G401 (cell line): Measurements from ENCODE around the gene ATF7IP. TPM values are rescaled to one million over a fixed set of nuclear protein-coding genes. Genes with fewer than 3 reads are reported as not detected.
A peak's percentile ranks its signal among the peaks of the same experiment; 100 is the strongest.
"Not testable (repeated sequence)": the region's sequence is repeated elsewhere in the genome, so short reads cannot be mapped to it uniquely, and the experiment has no call there.

ENCODE experiments used
- DNase-seq: peaks from one replicate; pipeline ENCODE4 v3.0.0-alpha.2; 2015; ENCODE audit warnings: low spot score
- in situ Hi-C: cut with HindIII; loops from 2 replicates; pipeline ENCODE4 v1.10.0; 2016; ENCODE audit warnings: low sequenced_read_pairs, mixed read lengths
- total RNA-seq: library from RNA; depleted of rRNA; stranded (reverse); fragments of >200 nt; shearing (Covaris generic); gene quantifications from 2 replicates; pipeline ENCODE4 v1.2.3, GENCODE V29; 2014; rRNA removed

Gene ATF7IP, protein sequence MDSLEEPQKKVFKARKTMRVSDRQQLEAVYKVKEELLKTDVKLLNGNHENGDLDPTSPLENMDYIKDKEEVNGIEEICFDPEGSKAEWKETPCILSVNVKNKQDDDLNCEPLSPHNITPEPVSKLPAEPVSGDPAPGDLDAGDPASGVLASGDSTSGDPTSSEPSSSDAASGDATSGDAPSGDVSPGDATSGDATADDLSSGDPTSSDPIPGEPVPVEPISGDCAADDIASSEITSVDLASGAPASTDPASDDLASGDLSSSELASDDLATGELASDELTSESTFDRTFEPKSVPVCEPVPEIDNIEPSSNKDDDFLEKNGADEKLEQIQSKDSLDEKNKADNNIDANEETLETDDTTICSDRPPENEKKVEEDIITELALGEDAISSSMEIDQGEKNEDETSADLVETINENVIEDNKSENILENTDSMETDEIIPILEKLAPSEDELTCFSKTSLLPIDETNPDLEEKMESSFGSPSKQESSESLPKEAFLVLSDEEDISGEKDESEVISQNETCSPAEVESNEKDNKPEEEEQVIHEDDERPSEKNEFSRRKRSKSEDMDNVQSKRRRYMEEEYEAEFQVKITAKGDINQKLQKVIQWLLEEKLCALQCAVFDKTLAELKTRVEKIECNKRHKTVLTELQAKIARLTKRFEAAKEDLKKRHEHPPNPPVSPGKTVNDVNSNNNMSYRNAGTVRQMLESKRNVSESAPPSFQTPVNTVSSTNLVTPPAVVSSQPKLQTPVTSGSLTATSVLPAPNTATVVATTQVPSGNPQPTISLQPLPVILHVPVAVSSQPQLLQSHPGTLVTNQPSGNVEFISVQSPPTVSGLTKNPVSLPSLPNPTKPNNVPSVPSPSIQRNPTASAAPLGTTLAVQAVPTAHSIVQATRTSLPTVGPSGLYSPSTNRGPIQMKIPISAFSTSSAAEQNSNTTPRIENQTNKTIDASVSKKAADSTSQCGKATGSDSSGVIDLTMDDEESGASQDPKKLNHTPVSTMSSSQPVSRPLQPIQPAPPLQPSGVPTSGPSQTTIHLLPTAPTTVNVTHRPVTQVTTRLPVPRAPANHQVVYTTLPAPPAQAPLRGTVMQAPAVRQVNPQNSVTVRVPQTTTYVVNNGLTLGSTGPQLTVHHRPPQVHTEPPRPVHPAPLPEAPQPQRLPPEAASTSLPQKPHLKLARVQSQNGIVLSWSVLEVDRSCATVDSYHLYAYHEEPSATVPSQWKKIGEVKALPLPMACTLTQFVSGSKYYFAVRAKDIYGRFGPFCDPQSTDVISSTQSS
- 34.2 and 50.9 TPM in 2 replicates for total RNA-seq

GRCh38 chr12:14365294-14366208, at the start of gene ATF7IP:
Gene ATF7IP (plus strand): TSS chr12:14365682. CDS start chr12:14423916, 58,234 bp downstream.
- in situ Hi-C loops: no loop called here
- peak; percentile 99 for DNase-seq

GRCh38 chr12:14317362-14318146, 47.9 kb upstream of the ATF7IP start:
- DNase-seq: no peak
- in situ Hi-C loops: no loop called here

DNA sequence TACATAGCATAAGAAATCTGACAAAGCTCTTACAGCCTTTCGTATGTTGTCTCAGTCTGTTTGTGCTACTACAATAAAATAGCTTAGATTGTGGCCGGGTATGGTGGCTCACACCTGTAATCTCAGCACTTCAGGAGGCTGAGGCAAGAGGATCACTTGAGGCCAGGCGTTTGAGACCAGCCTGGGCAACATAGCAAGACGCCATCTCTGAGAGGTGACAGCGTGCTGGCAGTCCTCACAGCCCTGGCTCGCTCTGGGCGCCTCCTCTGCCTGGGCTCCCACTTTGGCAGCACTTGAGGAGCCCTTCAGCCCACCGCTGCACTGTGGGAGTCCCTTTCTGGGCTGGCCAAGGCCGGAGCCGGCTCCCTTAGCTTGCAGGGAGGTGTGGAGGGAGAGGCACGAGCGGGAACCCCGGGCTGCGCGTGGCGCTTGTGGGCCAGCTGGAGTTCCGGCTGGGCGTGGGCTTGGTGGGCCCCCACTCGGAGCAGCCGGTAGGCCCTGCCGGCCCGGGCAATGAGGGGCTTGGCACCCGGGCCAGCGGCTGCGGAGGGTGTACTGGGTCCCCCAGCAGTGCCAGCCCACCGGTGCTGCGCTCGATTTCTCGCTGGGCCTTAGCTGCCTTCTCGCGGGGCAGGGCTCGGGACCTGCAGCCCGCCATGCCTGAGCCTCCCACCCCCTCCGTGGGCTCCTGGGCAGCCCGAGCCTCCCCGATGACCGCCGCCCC, 45.6 kb upstream of the ATF7IP start:
- DNase-seq, in situ Hi-C loops: not testable (repeated sequence)

GRCh38 chr12:14322403-14322802, 43.1 kb upstream of the ATF7IP start:
- no peak for DNase-seq
- in situ Hi-C loops: no loop called here

DNA sequence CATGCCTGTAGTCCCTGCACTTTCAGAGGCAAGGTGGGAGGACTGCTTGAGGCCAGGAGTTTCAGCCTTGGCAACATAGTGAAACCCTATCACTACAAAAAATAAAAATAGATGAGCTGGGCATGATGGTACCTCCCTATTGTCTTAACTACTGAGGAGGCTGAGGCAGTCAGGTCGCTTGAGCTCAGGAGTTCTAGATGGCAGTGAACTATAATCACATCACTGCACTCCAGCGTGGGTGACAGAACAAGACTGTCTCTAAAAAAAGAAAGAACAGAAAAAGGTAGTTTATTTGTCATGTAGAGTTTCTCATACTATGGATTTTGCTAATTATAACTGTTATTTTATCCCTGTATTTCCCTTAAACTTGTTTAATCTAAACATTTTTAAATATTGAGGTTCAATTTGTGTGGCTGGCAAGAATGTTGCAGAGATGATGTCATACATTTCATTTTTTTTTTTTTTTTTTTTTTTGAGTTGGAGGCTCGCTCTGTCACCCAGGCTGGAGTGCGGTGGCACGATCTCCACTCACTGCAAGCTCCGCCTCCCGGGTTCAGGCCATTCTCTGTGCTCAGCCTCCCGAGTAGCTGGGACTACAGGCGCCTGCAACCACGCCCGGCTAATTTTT, 39.7 kb upstream of the ATF7IP start:
- DNase-seq: no peak
- in situ Hi-C loops: no loop called here

- no peak for DNase-seq
- in situ Hi-C loops: no loop called here
Measured at GRCh38 chr12:14326699-14327098, 38.8 kb upstream of the ATF7IP start.

DNA sequence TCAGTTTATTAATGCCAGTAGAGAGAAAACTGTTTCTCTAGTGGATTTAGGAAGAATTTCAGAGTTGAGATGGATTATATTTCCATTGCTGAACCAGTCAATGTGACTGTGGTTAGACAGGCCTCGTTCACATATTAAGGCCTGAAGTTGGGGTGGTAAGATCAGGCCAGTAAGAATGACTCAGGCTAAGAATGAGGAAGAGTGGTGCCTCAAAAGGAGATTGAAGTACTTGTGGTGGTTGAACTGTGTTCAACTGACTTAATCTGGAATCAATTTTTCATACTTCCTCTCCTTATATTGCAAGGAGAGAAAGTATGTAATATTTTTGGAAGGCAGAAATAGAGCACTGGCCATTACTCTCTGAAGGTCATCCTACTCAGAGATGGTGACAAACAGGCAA, 37.8 kb upstream of the ATF7IP start:
- no peak for DNase-seq
- in situ Hi-C loops: no loop called here

DNA sequence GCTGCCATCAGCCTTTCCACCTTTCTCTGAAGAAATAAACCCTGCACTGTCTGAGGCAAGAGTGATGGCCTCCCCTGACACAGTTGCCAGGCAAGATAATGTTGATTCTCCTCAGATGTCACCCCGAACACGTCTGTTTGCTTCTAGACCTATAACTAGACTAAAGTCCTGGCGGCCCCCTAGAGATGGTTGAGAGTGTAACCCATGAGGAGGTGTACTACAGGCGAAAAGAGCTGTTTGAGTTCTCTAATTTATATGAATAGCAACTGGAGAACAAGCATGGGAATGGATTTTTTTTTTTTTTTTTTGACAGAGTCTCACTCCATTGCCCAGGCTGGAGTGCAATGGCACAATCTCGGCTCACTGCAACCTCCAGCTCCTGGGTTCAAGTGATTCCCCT, 33.0 kb upstream of the ATF7IP start:
- no peak for DNase-seq
- in situ Hi-C loops: no loop called here

DNA sequence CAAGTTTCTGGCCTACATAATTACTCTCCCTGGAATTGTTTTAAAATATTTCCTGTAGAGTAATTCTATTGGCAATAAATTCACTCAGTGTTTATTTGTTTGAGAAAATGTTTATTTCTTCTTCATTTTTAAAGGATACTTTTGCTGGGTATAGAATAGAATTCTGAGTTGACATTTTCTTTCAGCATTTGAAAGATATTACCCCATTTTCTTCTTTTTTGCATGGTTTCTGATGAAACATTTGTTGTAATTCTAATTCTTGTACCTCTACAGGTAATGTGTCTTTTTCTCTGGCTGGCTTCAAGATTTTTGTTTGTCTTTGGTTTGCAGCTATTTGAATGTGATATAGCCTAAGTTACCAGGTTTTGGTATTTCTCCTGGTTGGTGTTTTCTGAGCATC, 25.1 kb upstream of the ATF7IP start:
- DNase-seq: no peak
- in situ Hi-C loops: no loop called here

DNA sequence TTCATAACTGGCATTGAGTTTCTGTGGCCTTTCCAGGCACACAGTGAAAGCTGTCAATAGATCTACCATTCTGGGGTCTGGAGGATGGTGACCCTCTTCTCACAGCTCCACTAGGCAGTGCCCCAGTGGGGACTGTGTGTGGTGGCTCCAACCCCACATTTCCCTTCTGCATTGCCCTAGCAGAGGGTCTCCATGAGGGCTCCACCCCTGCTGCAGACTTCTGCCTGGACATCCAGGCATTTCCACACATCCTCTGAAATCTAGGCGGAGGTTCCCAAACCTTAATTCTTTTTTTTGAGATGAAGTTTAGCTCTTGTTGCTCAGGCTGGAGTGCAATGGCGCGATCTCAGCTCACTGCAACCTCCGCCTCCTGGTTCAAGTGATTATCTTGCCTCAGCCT, 14.0 kb upstream of the ATF7IP start:
- DNase-seq, in situ Hi-C loops: not testable (repeated sequence)

- DNase-seq, in situ Hi-C loops: not testable (repeated sequence)
Measured at GRCh38 chr12:14352066-14352465, 13.4 kb upstream of the ATF7IP start.

DNA sequence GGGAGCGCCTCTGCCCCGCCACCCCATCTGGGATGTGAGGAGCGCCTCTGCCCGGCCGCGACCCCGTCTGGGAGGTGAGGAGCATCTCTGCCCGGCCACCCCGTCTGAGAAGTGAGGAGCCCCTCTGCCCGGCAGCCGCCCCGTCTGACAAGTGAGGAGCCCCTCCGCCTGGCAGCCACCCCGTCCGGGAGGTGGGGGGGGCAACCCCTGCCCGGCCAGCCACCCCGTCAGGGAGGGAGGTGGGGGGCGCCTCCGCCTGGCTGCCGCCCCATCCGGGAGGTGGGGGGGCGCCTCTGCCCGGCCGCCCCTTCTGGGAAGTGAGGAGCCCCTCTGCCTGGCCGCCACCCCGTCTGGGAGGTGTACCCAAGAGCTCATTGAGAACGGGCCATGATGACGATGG, 10.8 kb upstream of the ATF7IP start:
- in situ Hi-C loops, DNase-seq: not testable (repeated sequence)

DNA sequence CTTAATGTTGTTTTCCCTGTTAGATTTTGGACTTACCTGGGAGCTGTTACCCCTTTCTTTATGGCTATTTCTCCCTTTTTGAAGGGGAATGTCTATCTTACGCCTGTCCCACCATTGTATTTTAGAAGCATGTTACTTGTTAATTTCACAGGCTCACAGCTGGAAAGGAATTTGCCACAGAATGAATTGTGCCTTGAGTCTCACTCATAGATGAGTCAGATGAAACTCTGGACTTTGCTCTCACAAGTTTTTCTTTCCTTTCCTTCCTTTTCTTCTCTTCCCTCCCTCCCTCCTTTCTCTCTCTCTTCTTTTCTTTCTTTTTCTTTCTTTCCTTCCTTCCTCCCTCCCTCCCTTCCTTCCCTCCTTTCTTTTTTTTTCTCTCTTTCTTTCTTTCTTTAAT, 9.3 kb upstream of the ATF7IP start:
- no peak for DNase-seq
- in situ Hi-C loops: no loop called here

DNA sequence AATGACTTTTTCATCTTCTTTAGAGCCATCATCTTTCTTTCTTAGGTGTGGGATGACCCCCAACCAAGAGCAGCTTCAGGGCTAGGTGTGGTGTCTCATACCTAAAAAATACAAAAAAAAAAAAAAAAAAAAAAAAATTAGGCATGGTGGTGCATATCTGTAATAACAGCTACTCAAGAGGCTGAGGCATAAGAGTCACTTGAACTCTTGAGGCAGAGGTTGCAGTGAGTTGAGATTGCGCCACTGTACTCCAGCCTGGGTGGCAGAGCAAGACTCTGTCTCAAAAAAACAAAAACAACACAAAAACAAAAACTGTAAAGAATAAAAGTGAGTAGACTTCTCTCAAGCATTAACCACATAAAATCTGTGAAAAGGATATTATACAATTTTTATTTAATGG, 8.0 kb upstream of the ATF7IP start:
- in situ Hi-C loops: no loop called here
- no peak for DNase-seq

GRCh38 chr12:14362352-14362751, 3.1 kb upstream of the ATF7IP start:
- DNase-seq: no peak
- in situ Hi-C loops: no loop called here

DNA sequence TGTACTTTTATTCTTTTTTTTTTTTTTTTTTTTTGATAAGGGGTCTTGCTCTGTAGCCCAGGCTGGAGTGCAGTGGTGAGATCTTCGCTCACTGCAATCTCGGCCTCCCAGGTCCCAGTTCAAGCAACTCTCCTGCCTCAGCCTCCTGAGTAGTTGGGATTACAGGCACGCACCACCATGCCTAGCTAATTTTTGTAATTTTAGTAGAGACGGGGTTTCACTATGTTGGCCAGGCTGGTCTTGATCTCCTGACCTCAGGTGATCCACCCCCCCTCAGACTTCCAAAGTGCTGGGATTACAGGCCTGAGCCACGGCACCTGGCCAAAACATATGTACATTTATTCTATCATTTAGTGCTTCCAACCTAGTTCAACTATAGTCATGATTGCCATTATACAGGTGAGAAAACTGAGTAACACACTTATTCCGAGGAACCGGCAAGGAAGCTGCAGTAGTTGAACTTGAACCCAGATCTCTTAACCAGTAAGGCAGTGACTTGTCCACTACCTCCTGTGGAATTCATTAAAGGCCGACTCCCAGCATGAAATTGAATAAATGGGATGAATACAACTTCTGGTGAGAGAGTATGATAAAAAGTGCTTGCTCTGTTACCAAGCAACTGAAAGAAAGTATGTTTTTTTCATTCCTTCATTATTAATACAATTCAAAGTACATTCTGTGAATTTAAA, 755 bp upstream of the ATF7IP start:
- in situ Hi-C loops: no loop called here
- no peak for DNase-seq
